Ureter (tissue), 1 donor: ENCODE results near the gene AGAP1. TPM values are rescaled to one million over a fixed set of nuclear protein-coding genes. Genes with fewer than 3 reads are reported as not detected.

ENCODE experiments used
- DNase-seq: peaks from one replicate; pipeline ENCODE4 v3.0.0-alpha.2; 2020; ENCODE audit warnings: low spot score
- total RNA-seq: library from RNA; stranded (reverse); gene quantifications from one replicate; pipeline ENCODE4 v1.2.4, GENCODE V29; 2023
- donor health status: DM: yes; HTN: yes; CAD: no.

AGAP1 gene
- total RNA-seq, 1 donor from 2014 or later = 43.2 TPM

DNA sequence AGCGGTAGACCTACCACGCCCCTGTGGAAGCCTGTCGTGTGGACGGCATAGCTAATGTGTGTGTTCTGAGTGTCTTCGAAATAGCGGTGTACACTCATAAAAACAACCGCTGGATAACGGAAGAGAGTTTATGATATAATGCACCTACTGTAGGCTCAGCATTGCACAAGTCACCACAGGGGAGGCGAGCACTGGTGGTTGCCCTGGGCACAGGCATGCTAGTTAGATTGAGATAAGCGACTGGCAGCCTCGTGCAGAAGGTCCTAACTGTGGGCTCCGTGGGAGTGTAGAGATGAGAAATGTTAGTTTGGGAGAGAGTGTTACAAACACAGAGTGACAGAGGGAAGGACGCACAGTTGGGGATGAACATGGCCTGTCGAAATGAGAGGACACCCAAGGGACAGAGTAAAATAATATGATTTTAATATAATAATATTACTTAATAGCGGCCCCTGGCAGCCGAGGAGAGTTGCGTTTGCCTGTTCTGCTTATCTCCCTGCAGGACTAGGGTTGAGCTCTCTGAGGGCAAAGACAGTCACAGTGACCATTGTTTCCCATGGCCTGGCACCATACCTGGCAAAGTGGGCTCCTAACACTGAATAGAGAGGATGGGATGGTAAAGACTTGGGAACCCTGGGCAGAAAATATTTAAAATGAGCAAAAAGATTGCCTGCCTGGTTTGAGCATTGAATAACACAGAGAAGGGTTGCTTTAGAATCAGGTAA, 470.2 kb downstream of the AGAP1 start:
- DNase-seq = no peak

DNA sequence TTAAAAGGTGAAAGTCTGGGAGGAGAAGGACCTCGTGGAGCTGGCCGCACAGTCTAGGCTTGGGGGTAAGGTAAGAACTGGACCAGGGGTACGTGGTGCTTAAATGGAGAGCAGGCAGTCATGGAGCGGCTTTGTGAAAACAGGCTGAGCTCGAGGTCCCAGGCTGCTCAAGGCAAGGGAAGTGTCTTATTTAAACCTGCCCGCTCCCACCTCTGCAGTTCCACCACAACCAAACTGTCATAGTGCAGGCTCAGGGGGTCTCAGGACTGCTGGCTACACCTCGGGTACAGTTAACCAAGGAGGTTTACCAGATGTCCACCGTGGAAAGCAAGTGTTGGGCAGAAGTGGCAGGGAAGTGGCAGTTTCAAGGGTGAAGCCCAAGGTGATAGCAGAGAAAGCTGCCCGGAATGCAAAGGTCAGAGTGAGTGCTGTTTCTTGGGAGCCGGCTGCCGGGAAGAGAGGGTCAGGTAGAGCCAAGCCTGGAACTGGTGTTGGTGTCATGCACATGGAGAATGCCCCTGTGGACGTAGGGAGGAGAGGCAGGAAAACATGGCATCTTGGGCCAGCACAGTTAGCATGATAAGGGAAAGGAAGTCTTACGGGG, 471.0 kb downstream of the AGAP1 start:
- no peak for DNase-seq

GRCh38 chr2:235966396-235966795, 472.6 kb downstream of the AGAP1 start:
- DNase-seq = no peak

DNA sequence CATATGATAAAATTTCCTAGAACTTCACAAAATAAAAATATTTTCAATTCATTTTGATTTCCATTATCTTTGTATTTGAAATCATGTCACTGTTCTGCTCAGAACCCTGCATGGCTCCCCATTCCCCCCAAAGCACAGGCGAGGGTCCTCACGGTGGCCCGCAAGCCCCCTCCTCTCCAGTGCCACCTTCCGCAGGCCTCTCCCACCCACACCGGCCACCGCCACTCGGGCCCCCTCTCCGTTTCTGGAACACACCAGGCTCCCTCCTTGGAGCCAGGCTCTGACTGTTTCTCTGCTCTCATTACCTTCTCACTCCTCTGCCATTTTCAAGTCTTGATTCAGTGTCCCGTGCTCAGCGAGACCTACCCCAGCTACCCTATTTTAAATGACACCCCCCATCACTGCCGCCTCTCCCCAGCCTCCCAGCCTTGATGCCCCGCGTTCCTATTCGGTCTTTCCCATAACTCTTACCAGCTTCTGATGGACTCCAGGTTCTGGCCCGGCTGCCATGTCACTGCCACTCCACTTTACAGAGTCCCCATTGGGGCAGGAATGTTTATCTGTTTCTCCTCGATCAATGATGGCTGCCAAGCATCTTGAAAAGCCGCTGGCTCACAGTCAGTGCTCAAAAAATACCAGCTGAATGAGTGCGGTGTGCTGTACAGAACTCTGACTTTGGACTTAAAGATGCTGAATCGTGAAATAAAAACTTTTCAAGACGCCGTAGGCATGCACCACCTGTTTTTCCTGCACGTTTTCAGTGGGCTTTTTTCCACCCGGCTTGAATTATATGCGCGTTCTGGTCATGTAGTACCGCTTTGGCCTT, 473.3 kb downstream of the AGAP1 start:
- DNase-seq = no peak

DNA sequence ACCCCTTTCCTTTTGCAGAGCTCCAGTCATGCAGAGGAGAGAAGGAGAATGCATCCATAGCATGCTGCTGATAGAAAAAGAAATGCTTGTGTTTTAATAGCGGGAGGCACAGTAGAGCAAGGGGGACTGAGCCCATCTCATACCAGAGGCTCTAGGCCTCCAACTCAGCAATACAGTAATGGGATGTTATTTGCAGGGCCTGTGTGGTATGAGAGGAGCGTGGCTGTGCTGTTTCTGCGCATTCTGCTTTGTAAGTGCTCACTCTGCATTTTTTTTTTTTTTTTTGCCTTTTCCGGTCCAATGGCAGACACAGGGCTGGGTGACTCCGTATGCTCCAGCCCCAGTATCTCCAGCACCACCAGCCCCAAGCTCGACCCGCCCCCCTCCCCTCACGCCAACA, 474.3 kb downstream of the AGAP1 start:
- no peak for DNase-seq

- no peak for DNase-seq
Measured at GRCh38 chr2:235968616-235969324, 474.9 kb downstream of the AGAP1 start.

- no peak for DNase-seq
Measured at GRCh38 chr2:235970204-235971040, 476.6 kb downstream of the AGAP1 start.

GRCh38 chr2:235976516-235976915, 482.7 kb downstream of the AGAP1 start:
- no peak for DNase-seq

DNA sequence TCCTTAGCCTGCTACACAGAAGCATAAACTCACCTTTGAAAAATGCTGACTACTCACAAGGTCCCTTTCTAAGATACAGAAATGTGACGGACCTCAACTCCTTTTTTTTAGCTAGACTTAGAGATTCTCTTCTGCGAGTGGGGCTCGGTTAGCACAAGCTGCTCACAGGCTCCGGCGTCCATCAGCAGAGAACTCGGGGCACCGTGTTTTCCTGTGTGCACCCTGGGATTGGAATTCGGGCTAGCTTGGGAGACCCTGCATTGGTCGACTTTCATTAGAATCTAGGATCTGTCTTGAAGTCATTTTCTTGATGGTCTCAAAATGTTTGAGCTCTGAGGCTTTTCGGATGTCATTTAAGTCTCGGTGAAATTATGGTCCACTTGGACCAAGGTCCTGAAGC, 483.1 kb downstream of the AGAP1 start:
- no peak for DNase-seq

DNA sequence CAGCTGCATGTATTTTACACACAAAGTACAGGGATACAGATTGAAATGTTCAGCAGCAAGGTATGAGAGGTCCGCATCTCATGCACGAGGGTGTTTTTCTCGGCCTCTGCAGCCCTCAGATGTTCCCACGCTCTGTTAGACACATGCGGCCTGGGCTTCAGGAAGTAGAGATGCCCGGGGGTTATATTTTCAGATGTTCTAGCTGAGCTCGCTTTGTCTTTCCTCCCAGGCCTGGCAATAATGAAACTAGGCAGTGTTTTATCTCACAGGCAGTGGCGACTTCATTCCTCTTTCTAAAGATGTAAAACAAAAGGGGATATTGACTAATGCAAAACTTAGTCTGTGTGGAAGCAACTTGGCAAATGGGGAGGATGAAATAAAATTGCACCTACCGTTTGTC, 483.6 kb downstream of the AGAP1 start:
- no peak for DNase-seq

DNA sequence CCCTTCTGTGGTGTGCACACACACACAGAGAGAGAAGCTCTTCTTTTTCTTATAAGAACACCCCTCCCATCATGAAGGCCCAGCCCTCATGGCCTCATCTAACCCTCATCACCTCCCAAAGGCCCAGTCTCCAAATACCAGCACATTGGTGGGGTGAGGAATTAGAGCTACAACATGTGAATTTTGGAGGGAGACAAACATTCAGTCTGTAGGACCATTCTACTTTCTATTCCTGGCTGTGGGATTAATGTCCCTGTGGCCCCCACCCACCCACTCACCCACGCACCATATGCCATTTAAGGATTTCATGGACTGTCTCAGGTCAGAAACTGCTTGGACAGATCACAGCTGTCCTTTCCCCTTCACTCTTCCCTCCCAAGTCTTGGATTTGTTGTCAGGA, 484.2 kb downstream of the AGAP1 start:
- no peak for DNase-seq

DNA sequence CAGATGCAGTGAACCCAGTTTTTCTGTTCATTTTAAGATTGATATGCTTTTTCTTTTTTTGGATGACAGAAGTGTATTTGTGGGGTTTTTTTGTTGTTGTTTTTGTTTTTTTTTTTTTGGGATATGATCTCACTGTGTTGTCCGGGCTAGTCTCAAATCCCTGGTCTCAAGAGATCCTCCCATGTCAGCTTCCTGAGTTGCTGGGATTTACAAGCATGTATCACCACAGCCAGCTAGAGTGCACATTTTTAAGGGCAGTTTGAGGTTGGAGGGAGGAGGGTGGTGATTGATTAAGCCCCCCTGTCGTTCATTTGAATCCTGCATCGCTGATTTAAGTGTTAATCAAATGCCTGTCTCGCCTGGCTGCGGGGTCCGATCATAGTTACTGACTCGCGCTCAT, 485.2 kb downstream of the AGAP1 start:
- no peak for DNase-seq

DNA sequence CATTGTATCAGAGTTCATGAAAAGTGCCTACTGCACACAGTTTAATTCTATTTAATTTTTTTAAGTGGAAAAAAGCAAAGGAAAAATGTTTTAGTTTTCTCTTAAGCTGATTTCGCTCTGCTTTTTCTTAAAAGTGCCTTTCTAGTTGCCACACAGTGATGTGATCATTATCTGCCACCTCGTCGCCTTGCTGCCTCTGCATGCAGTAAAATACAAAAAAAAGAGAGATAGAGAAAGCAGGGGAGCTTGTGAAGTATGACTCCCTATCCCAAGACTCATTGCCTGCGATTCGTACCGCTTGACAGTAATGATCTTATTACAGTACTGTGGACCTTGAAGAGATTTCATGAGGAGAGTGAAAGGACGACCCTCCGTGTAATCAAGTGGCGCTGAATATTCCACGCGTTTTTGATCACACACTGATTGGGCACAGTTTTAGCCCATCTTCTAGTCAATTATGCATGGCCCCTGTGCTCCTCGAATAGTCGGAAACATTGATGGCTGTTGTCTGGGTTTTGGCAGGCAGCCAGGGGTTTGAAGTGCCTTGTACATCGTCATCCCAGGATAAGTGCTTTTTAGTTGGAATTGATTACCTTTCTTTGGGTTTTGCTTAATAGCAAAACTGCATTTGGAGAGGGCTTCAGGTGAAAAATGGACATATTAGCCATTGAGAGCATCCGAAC, 486.1 kb downstream of the AGAP1 start:
- DNase-seq = no peak

DNA sequence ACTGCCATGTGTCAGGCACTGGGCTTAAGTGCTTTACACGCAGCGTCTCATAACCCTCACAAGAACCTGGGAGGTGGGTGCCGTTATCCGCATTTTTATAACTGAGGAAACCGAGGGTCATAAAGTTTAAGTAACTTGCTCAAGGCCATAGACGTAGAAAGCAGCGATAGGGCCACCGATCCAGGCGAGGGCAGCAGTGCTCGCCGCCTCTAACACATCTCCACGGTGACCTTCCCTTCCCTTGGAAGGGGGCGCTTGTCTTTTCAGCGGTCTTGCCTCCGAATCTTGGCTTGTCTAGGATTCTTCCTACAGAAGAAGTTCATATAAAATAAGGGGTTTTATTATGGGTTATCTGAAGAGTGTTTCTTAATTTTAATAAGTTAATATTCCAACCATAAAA, 487.8 kb downstream of the AGAP1 start:
- DNase-seq = no peak

- DNase-seq = no peak
Measured at GRCh38 chr2:235983016-235983415, 489.2 kb downstream of the AGAP1 start.

DNA sequence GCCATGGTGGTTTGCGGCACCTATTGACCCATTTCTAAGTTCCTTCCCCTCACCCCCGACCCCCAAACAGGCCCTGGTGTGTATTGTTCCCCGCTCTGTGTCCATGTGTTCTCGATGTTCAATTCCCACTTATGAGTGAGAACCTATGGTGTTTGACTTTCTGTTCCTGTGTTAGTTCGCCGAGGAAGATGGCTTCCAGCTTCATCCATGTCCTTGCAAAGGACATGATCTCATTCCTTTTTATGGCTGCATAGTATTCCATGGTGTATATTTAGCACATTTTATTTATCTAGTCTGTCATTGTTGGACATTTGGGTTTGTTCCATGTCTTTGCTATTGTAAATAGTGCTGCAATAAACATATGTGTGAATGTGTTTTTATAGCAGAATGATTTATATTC, 490.7 kb downstream of the AGAP1 start:
- no peak for DNase-seq

DNA sequence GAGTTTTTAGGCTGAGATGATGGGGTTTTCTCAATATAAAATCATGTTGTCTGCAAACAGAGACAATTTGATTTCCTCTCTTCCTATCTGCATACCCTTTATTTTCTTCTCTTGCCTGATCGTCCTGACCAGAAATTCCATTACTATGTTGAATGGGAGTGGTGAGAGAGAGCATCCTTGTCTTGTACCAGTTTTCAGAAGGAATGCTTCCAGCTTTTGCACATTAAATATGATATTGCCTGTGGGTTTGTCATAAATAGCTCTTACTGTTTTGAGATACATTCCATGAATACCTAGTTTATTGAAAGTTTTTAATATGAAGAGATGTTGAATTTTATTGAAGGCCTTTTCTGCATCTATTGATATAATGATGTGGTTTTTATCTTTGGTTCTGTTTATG, 492.5 kb downstream of the AGAP1 start:
- no peak for DNase-seq

- no peak for DNase-seq
Measured at GRCh38 chr2:235988271-235989015, 494.6 kb downstream of the AGAP1 start.

- DNase-seq = no peak
Measured at GRCh38 chr2:235989591-235989990, 495.7 kb downstream of the AGAP1 start.

DNA sequence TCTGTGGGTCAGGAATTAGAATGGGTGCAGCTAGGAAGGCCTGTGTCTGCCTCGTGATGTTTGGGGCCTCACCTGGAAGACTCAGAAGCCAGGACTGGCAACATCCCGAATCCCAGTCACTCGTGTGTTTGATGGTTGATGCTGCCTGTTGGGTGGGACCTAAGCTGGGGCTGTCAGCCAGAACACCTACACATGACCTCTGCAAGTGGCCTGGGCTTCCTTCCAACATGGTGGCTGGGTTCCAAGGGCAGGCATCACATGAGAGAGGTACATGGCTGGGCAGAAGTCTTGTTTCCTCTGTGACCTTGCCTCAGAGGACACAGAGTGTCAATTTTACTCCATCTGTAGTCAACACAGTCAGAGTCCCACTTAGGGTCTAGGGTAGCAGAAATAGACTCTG, 496.5 kb downstream of the AGAP1 start:
- DNase-seq = no peak
